RPMI8226 (cell line): ENCODE data around the gene TEX38.
"Not testable (repeated sequence)": the region's sequence is repeated elsewhere in the genome, so short reads cannot be mapped to it uniquely, and the experiment has no call there.

ENCODE experiments used
- DNase-seq: peaks from one replicate; pipeline ENCODE4 v3.0.0-alpha.2; 2015

Gene TEX38

DNA sequence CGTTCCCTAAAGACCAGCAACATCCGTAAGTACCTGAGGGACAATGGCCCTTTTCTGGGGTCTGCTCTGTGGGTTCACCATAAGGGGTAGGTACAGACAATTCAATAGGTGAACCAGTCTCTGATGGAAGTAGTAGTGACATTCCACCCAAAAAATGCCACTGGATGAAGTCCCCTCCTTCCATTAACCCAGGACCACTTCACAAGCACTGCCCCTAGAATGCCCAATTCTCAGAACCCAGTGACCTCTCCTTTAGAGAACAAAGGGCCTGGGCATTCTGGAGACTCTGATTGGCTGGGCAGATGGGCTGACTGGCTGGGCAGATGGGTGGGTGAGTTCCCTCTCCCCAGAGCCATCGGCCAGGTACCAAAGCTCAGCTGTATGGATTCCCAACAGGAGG, at the start of gene TEX38:
Gene TEX38, plus strand, starts transcription at position 301 of the 400 bp plus-strand sequence. Its CDS starts 81 bp downstream, at position 382.
- no peak for DNase-seq

DNA sequence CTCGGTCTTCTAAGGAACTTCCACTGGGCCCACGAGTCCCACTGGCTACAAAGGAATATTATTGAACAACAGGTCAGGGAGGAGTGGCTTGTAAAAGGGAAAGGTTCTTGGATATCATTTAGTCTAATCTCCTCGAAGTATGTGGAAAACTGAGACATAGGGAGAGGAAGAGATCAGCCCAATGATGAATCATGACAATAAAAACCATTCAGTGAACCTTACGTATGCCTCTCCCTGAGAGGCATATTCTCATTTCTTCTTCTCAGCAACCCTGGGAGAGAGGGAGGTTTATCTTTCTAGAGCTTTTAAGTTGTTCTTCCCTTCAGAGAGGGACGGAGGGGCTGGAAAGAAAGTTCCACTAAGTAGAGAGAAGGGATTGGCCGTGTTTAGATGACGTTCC, 49.7 kb upstream of the TEX38 start:
- no peak for DNase-seq

DNA sequence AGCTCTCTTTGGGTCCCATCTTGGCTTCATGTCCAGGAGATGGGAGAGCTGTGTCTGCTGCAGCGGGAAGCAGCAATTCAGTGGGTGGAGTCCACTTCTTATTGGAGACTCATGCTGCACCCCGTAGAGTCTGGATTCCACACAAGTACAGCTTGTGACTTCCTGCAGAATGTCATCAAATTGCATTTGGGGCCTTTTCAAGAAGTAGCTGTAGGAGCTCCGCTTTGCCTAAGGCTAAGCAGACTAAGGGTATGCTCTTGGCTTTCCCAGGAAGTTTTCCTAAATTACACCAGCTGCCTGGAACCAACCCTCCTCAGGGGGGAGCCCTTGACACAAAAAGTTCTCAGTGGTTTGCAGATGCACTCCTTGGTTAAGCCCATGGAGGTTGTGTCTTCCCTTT, 49.3 kb upstream of the TEX38 start:
- DNase-seq: peak; percentile 41

DNA sequence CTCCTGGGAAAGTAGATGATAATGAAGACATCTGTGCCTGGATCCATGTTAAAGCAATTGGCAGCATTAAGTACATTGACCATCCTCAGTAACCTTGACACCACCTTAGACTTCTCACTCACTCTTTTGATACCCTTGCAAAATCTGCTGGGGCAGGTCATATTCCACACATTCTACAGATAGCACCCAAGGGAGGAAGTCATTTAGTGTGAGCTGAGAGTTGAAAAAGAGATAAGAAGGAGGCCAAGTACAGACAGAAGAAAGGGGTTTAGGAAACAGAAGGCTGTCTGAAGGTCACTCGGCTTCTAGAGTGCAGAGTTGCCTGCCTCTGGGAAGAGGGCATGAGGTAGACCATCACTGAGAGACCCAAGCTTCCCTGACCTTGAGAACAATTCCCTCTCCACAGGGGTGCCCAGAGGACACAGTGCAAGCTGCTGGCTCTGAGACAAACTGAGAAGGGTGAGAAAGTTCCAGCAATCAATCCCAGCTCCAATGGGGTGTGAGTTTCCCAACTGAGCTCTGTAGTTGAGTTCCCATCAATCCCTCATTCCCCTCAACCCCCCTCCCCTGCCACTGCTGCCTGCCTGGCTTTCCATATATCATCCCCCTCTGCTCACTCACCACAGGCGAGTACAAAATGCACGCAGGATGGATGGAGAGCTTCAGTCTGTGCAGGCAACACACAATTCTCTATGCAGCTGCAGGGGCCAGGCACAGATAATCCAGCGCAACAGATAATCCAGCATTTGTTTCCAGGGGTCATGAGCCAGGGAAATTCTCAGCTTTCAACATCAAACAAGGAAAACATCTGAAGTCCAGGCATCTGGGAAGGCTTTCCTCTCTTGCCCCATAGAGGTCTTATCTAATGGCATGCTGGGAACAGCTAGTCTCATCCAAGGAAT, 47.7 kb upstream of the TEX38 start:
- DNase-seq: no peak

DNA sequence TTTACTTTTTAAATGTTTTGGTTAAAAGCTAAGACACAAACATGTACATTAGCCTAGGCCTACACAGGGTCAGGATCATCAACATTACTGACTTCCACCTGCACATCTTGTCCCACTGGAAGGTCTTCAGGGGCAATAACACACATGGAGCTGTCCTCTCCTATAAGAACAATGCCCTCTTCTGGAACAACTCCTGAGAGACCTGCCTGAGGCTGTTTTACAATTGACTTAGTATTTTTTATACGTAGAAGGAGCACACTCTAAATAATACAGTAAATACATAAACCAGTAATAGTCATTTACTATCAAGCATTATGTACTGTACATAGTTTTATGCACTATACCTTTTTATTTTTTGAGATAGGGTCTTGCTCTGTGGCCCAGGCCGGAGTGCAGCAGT, 40.9 kb upstream of the TEX38 start:
- DNase-seq: no peak

DNA sequence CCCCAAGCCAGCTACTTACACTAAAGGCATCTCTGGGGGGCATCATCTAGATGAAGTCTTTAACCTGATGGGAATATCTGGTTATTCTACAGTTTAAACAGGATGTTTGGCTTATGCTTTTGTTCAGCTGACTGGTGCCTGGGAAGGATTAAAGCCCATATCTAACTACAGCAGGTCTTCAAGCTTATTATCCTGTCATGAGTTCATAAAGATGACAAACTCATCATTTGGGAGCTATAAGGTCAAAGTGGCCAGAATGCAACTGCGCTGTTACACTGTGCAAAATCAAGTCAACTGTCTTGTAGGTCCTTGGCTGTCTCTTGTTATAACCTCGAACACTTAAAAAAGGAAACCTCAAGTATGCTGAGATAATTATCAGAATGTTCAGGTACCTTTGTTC, 36.4 kb upstream of the TEX38 start:
- DNase-seq: no peak

DNA sequence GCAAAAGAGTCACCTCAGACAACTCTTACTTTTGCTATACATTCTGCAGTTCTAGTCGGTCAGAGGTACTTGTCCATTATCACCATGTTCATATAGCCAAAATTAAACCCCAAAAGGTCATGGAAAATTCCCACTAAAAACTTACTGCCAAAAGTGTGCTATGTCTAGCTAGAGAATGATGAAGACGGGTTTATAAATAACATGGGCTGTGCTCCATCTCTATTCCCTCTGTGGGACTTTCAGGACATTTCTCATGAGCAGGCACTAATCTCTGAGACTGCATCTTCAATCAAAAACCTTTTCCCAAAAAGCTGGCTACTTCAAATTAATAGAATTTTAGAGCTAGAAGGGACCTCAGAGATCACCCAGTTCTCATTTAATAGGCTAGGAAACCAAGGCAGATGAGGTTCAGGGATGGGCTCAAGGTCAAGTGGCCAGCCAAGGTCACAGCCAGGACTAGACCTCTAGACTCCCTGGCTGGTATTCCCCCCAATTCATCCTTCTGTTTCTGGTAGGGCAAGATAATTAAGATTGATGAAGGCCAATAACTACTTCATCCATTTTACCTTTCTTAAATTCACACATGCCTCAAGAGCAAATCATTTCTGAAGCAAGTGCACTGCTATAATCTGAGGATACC, 34.1 kb upstream of the TEX38 start:
- DNase-seq: no peak

DNA sequence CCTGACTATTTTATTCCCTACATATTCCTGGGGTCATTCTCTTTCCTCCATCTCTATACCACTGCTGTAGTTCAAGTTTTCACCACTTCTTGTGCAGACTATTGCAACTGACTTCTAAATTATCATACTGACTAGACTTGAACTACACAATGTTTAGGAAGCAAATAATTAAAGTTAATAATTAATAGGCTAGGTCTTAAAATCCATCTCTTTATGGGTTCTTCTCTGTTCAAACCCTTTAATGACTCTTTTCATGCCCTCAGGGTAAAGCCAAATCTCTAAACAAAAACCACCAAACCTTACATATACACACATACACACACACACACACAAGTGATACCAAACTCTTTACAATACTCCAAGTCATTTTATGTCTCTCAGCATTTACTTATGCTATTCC, 32.7 kb upstream of the TEX38 start:
- DNase-seq: no peak

DNA sequence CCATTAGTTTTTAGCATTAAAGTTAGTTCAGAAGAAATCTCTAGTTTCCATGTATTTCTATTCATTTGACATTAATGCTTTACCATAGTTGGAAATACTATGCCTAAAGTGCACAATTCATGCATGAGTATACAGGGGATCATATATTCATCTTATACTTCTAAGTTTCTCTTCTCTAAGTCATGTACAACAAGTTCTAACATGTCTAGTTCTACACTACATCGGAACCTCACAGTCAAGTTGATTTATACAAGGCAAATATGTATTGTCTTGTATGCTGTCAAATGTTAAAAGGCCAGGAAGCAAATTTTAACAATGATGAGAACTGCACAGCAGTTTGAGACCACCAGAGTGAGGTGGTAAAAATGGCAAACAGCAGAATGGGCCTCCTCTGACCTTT, 32.1 kb upstream of the TEX38 start:
- DNase-seq: no peak

DNA sequence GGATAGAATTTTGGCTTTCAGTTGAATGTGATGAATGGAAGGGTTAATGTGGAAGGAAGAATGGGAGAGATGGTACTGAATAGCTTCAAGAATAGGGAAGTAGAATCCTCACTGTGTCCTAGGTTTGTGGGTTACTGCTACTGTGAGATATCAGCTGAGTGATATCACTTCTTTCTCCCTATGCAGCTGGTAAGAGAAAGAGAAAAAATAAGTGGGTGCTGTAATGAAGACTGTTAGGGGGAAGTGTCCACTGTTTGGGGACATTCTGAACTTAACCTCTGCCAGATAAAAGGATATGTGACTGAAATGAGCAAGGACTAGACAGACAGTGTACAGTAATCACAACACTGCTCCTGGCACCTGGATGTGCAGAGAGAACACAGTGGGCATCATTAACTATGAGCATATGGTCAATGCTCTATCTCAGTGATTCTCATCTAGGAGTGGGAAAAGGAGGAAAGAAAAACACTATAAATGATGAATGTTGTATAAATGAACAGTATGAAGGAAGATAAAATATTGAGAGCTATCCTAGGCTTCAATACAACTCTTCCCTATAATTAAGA, 29.5 kb upstream of the TEX38 start:
- no peak for DNase-seq

DNA sequence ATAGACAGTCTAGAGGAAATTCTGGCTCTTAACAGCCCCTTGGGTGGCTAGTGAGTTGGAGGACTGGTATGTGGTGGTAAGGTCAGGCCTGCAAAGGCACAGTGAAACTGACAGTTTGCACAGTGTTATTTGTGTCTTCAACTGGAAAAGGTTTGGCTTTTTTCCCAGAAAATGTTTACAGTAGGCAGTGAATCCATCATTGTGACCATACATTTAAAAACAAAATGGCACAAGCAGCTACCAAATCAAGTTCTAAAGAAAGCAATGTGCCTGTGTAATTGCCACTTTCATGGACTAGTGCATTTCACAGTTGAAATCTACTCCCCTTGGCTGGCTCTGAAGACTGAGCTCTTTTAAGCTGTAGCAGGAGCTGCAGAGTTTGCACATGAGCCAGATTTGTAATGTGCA, 28.3 kb upstream of the TEX38 start:
- DNase-seq: peak; percentile 72

DNA sequence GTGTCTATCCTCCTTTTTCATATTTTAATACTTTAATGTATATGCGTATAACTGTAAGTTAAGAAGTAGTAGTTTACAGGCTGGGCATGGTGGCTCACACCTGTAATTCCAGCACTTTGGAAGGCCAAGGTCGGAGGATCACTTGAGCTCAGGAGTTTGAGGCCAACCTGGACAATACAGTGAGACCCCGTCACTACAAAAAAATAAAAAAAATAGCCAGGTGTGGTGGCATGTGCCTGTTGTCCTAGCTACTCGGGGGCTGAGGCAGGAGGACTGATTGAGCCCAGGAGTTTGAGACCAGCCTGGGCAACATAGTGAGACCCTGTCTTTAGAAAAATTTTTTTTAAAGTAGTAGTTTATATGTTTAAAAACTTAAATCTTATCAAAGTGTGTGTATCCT, 25.8 kb upstream of the TEX38 start:
- no peak for DNase-seq

DNA sequence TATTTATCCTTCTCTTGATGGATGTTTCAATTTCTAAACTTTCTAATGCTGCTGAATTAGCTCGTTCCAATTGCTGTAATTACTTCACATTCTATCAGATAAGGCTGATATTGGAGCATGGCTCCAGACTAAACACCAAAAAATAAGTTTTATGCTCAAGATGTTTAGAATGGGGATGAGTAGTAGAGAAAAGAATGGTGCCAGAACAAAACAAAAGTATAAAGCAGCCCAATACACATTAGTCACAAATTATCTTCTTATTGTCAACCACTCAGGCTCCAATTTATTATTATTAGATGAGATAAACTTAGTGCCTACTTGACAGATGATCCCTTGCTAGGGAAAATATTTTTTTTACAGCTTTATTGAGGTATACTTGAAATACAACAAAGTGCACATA, 25.3 kb upstream of the TEX38 start:
- no peak for DNase-seq

DNA sequence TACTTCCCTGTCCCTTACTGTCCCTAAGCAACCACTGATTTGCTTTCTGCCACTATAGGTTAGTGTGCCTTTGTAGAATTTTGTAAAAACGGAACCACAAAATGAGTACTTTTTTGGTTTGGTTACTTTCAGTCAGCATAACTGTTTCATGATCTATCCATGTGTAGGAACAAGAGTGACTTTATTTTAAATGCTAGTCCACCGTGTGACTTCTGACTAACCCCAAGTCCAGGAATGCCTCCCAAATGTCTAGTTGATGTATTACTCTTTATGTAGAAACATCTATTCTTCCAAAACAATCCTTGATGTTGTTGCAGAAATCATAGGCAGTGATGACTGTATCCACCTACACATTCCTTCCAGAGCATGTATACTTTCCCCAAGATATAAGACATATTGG, 24.8 kb upstream of the TEX38 start:
- no peak for DNase-seq

DNA sequence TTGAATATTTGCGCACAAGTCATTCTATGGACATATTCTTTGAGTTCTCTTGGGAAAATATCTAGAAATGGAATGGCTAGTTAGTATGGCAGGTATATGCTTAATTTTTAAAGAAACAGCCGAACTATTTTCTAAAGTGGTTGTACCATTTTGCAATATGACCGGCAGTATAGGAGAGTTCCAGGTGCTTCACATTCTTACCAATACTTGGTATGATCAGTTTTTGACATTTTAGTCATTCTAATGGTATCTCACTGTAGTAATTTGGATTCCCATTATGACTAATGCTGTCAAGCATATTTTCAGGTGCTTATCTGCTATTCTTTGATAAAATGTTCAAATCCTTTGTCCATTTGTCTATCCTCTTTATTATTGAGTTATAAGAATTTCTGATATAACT, 24.0 kb upstream of the TEX38 start:
- no peak for DNase-seq

DNA sequence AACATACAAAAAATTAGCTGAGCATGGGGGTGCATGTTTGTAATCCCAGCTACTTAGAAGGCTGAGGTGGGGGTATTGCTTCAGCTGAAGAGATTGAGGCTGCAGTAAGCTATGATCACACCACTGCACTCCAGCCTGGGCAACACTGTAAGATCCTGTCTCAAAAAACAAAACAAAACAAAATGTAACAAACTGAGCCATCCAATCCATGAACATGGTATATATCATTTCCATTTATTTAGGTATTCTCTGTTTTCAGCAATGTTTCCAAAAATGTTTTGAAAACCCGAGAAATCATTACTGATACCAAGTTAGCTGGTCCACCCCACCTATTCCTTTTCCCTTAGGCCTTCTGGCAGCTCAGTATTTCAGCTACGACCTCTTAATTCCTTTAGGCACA, 21.9 kb upstream of the TEX38 start:
- DNase-seq: no peak

DNA sequence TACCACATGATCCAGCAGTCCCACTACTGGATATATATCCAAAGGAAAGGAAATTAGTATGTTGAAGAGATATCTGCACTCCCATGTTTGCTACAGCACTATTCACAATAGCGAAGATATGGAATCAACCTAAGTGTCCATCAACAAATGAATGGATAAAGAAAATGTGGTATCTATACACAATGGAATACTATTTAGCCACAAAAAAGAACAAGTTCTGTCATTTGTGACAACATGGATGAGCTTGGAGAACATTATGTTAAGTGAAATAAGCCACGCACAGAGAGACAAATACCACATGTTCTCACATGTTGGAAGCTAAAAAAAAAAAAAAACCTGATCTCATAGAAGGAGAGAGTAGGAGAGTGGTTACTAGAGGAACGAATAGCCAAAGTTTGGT, 21.2 kb upstream of the TEX38 start:
- DNase-seq: no peak

DNA sequence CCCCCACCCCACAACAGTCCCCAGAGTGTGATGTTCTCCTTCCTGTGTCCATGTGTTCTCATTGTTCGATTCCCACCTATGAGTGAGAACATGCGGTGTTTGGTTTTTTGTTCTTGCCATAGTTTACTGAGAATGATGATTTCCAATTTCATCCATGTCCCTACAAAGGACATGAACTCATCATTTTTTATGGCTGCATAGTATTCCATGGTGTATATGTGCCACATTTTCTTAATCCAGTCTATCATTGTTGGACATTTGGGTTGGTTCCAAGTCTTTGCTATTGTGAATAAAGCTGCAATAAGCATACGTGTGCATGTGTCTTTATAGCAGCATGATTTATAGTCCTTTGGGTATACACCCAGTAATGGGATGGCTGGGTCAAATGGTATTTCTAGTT, 20.5 kb upstream of the TEX38 start:
- DNase-seq: not testable (repeated sequence)

DNA sequence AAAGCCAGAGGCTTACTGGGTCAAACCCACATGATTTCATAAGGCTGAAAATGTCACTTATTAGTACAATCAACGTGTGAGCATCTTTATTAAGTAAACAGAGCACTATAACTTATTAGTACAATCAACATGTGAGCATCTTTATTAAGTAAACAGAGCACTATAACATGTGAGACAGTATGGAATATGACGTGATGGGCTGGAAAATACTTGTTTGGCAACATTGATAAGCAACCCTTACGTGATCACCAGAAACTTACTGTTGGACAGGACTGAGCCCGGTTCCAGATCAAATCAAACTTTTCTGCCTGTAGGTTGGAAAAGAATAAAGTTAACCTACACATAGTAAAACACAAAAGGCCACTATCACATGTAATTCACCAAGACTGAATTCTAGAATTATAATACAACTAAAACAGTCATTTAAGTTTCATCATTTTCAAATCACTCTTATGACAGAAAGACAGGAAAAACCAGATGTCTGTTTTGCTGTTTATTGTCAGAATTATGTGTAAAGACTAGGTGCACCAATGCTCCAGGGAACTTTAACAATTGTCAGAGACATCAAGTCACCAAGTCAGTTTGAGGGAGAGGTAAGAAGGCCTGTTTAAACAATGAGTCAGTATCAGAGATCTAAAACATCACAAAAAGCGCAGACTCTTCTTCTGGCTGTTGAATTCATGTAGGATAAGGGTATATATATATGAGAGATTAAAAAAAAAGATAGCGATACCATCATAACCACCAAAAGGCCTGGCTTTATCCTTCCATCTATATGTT, 19.1 kb upstream of the TEX38 start:
- DNase-seq: no peak

DNA sequence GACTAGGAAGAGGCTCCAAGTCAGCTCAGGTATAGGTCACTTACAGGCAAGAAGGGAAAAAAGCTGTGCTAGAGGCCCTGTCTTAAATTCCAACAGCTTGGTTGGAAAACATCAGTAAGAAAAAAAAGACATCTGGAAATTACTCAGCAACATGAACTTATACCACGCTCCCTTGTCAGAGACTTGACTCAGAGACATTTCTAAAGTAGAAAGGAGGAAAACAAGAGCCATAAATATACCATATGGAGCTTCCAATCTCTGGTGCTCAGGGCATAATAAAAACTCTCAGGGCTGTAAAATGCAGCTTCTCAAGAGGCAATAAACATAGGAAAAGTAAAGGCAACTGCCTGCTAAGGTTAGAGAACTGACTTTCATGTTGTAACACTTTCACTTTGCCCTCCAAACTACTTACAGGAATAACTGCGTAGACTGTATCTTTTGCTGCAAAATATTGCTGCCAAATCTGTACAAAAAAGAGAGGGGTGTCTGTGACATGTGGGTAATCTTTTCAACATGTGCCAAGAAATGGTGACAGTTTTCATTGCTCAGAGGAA, 18.2 kb upstream of the TEX38 start:
- no peak for DNase-seq

DNA sequence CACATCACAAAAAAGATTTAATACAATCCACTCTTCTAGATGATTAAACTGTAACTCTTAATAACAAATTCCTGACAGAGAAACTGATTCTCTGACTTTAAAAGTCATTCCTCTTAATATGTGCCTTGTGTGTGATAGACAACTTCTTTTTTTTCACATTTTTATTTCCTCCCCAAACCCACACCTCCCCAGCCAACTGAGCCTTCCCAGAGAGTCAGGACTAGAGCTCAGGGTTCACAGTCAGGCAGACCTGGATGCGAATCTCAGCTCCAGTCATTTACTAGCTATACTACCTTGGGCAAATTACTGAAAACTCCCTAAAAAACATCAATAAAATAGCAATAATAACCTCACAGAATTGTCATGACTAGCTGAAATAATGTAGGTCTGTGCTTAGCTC, 17.6 kb upstream of the TEX38 start:
- no peak for DNase-seq

DNA sequence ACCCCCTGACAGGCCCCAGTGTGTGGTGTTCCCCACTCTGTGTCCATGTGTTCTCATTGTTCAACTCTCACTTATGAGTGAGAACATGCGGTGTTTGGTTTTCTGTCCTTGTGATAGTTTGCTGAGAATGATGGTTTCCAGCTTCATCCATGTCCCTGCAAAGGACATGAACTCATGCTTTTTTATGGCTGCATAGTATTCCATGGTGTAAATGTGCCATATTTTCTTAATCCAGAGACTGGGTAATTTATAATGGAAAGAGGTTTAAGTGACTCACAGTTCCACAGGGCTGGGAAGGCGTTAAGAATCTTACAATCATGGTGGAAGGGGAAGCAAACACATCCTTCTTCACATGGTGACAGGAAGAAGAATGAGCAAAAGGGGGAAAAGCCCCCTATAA, 17.0 kb upstream of the TEX38 start:
- not testable (repeated sequence) for DNase-seq

DNA sequence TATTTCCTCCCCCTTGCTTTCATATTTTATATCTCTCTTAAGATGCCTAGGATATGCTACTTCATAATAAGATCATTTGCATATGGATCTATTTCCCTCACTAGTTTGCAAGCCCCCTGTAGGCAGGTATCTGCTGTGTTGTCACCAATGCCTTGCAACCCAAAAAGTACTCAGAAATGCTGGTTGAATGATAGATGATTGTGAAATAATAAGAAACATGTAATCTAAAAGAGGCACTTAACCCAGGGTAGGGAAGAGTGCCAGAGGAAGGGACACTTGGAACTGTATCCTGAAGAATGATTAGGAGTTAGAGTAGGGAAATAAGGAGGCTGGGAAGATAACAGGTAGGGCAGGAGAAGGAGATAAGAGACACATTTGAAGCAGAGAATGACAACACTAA, 15.8 kb upstream of the TEX38 start:
- no peak for DNase-seq
